HepG2 (cell line): ENCODE data around the gene PDGFB. TPM values are rescaled to one million over a fixed set of nuclear protein-coding genes. Genes with fewer than 3 reads are reported as not detected.

Experiments used
- ETV6 ChIP-seq: sonication (generic); formaldehyde crosslinking; conservative IDR thresholded peaks from 2 replicates; pipeline ENCODE4 v1.4.0; 2020; ENCODE audit warnings: missing genetic modification reagents
- TOE1 ChIP-seq: sonication (generic); formaldehyde crosslinking; IDR thresholded peaks from 2 replicates; pipeline ENCODE4 v1.4.0; 2020; ENCODE audit warnings: mild to moderate bottlenecking, missing genetic modification reagents
- ZNF737 ChIP-seq: sonication (generic); formaldehyde crosslinking; IDR thresholded peaks from 2 replicates; pipeline ENCODE4 v1.5.0; 2020; ENCODE audit warnings: missing genetic modification reagents, mild to moderate bottlenecking, borderline replicate concordance
- polyA plus RNA-seq, 8 experiments: library from polyadenylated mRNA; depleted of rRNA in 3 of 8; stranded (reverse) in 7 of 8; unstranded in 1 of 8; fragments of >200 nt; fragmentation: Illumina TruSeq in 4 of 8; extraction: Trizol in 4 of 8; gene quantifications; 2 replicates each; pipeline versions ENCODE4 v1.2.1 to v1.2.3, GENCODE V29; 2011 to 2016; ENCODE audit warnings: low read depth in 4 of 8, missing spikeins in 1 of 8, mixed read lengths in 1 of 8; ENCODE audit not compliant: insufficient read depth in 1 of 8
- total RNA-seq, 5 experiments: library from RNA; depleted of rRNA; stranded (reverse); fragments of >200 nt; fragmentation: Illumina TruSeq; extraction: Trizol; gene quantifications; 2 replicates each; pipeline ENCODE4 v1.2.3, GENCODE V29; 2016; ENCODE audit warnings: low read depth in 1 of 5
- TF ChIP-seq, protein P1 (sequence below): IDR thresholded peaks from 2 replicates; pipeline ENCODE4 v1.6.1; 2018; ENCODE audit warnings: missing genetic modification reagents
- TF ChIP-seq, protein P2 (sequence below): sonication (generic); formaldehyde crosslinking; IDR thresholded peaks from 2 replicates; pipeline ENCODE4 v1.8.0; 2023; ENCODE audit warnings: mild to moderate bottlenecking, missing genetic modification reagents
- TF ChIP-seq, protein P3 (sequence below): sonication (generic); formaldehyde crosslinking; IDR thresholded peaks from 2 replicates; pipeline ENCODE4 v1.8.0; 2022; ENCODE audit warnings: mild to moderate bottlenecking, missing genetic modification reagents, borderline replicate concordance

PDGFB gene
- total and polyA plus RNA-seq, 2 of the 13 experiments (the other 11 are each of a cell fraction or from before 2014, with no cell fraction given) = 1.4 to 10.1 TPM

DNA sequence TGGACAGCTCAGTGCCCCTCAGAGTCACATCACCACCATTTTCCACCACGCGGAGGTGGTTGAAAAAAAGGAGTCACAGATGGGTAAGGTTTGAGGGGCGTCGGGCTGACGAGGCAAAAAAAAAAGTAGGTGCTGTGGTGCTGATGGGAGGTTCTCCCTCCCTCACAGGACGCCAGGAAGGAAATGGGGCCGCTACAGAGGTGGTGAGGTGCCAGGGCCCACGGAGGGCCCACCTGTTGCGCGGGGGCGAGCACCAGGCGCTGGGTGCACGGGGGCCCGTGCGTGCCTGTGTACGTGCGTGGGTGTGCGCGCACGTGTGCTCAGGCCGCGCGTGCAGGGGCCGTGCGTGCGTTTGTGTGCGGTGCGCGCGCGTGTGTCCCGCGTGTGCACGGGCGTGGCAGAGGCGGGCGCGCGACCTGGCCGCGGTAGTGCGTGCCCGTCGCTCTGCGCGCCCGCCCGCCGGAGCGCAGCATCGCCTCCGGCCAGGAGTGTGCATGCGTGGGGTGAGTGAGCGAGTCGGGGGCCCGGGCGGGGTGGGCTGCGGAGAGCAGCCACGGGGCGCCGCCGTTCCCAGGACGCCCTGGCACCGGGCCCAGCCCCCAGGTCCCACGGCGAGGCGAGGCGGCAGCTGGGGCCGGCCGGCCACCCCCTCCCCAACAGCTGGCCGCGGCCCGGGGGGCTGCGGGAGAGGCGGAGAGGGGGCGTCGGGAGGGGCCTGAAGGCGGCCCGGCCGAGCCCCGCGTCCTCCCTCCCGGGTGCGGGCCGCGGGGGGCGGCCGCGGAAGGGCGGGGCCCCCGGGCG, 2.8 kb downstream of the PDGFB start (continued):
- TF ChIP-seq ETV6 (CRISPR knock-in tag) = peak; percentile 73; the same call in 1 of the 2 replicates
- no peak for TF ChIP-seq TOE1 (CRISPR knock-in tag)
- TF ChIP-seq, protein P1, sequence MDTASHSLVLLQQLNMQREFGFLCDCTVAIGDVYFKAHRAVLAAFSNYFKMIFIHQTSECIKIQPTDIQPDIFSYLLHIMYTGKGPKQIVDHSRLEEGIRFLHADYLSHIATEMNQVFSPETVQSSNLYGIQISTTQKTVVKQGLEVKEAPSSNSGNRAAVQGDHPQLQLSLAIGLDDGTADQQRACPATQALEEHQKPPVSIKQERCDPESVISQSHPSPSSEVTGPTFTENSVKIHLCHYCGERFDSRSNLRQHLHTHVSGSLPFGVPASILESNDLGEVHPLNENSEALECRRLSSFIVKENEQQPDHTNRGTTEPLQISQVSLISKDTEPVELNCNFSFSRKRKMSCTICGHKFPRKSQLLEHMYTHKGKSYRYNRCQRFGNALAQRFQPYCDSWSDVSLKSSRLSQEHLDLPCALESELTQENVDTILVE (CRISPR knock-in tag) = no peak
- TF ChIP-seq, protein P2, sequence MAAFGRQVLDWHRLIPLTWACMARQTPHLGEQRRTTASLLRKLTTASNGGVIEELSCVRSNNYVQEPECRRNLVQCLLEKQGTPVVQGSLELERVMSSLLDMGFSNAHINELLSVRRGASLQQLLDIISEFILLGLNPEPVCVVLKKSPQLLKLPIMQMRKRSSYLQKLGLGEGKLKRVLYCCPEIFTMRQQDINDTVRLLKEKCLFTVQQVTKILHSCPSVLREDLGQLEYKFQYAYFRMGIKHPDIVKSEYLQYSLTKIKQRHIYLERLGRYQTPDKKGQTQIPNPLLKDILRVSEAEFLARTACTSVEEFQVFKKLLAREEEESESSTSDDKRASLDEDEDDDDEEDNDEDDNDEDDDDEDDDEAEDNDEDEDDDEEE (CRISPR knock-in tag) = peak; percentile 90
- TF ChIP-seq, protein P3, sequence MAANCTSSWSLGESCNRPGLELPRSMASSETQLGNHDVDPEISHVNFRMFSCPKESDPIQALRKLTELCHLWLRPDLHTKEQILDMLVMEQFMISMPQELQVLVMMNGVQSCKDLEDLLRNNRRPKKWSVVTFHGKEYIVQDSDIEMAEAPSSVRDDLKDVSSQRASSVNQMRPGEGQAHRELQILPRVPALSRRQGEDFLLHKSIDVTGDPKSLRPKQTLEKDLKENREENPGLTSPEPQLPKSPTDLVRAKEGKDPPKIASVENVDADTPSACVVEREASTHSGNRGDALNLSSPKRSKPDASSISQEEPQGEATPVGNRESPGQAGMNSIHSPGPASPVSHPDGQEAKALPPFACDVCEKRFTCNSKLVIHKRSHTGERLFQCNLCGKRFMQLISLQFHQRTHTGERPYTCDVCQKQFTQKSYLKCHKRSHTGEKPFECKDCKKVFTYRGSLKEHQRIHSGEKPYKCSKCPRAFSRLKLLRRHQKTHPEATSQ (CRISPR knock-in tag) = no peak
- TF ChIP-seq ZNF737 (CRISPR knock-in tag) = no peak
